Measurements from ENCODE around the gene KRTAP12-1.
A peak's percentile ranks its signal among the peaks of the same experiment; 100 is the strongest.

The KRTAP12-1 gene

GRCh38 chr21:44711327-44712202 is 29.6 kb upstream of the KRTAP12-1 start, which contains the start of gene TSPEAR:
TSPEAR (minus strand) TSS chr21:44711572; CDS start chr21:44711514, 58 bp downstream.
- Histone ChIP-seq H3K4me3 (ENCODE audit: low read depth, low read length) (peak within 1 kb of the TSS; percentile 56), H3K9me3 (ENCODE audit: control insufficient read depth, insufficient read depth, low read length) (no peaks in the 10 kb centered on the region), H3K27ac (ENCODE audit: low read depth, low read length) (no peak within 1 kb of the TSS), H3K27me3 (ENCODE audit: control insufficient read depth, insufficient read depth, low read length) (peaks cover 82% of the 10 kb centered on the region), H3K9ac (ENCODE audit: low read depth, low read length) (no peak within 1 kb of the TSS), H3K4me1 (ENCODE audit: control insufficient read depth, insufficient read depth, low read length) (peaks cover 63% of the 10 kb centered on the region), H3K36me3 (ENCODE audit: control insufficient read depth, insufficient read depth, low read length) (no peaks in the 10 kb centered on the region)

DNA sequence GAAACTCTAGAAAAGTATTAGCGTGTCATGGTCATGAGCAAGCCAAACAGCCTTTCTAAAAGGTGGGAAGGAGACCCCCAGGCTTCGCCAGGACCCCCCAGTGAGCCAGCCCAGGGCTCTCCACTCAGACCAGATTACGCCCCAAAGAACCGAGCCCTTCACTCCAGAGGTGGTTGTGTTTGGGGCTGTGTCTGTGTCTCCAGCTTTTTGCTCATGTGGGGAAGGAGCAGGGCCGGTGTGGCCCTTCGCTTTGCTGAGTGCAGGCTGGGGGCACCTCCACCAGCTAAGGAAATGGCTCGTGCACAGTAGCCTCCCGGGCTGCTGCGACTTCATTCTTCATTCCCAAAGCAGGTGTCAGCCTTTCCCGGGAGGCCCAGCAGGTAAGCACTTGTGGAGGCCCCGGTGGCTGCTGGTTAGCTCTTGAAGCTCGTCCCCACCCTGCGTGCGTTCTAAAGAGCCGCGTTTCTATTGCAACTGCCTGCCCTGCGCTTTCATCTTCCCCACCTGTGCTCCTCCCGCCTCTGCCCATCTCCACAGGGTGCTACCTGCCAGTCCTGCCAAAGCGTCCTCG is 28.9 kb upstream of the KRTAP12-1 start:
- Histone ChIP-seq H3K4me3 (ENCODE audit: low read depth, low read length) (peak overlapping the region; percentile 52), H3K27me3 (ENCODE audit: control insufficient read depth, insufficient read depth, low read length) (peaks cover 89% of the 10 kb centered on the region), H3K9ac (ENCODE audit: low read depth, low read length) (no peak overlapping the region), H3K9me3 (ENCODE audit: control insufficient read depth, insufficient read depth, low read length) (no peaks in the 10 kb centered on the region), H3K36me3 (ENCODE audit: control insufficient read depth, insufficient read depth, low read length) (no peaks in the 10 kb centered on the region), H3K4me1 (ENCODE audit: control insufficient read depth, insufficient read depth, low read length) (peaks cover 70% of the 10 kb centered on the region), H3K27ac (ENCODE audit: low read depth, low read length) (no peak overlapping the region)

- H3K9me3 ChIP-seq (ENCODE audit: control insufficient read depth, insufficient read depth, low read length): no peaks in the 10 kb centered on the region
- peaks cover 70% of the 10 kb centered on the region for H3K4me1 ChIP-seq (ENCODE audit: control insufficient read depth, insufficient read depth, low read length)
- H3K27ac ChIP-seq (ENCODE audit: low read depth, low read length): no peak overlapping the region
- peak overlapping the region; percentile 52 for H3K4me3 ChIP-seq (ENCODE audit: low read depth, low read length)
- H3K36me3 ChIP-seq (ENCODE audit: control insufficient read depth, insufficient read depth, low read length): no peaks in the 10 kb centered on the region
- H3K9ac ChIP-seq (ENCODE audit: low read depth, low read length): no peak overlapping the region
- peaks cover 87% of the 10 kb centered on the region for H3K27me3 ChIP-seq (ENCODE audit: control insufficient read depth, insufficient read depth, low read length)
Measured at GRCh38 chr21:44710294-44710665, 28.3 kb upstream of the KRTAP12-1 start.

DNA sequence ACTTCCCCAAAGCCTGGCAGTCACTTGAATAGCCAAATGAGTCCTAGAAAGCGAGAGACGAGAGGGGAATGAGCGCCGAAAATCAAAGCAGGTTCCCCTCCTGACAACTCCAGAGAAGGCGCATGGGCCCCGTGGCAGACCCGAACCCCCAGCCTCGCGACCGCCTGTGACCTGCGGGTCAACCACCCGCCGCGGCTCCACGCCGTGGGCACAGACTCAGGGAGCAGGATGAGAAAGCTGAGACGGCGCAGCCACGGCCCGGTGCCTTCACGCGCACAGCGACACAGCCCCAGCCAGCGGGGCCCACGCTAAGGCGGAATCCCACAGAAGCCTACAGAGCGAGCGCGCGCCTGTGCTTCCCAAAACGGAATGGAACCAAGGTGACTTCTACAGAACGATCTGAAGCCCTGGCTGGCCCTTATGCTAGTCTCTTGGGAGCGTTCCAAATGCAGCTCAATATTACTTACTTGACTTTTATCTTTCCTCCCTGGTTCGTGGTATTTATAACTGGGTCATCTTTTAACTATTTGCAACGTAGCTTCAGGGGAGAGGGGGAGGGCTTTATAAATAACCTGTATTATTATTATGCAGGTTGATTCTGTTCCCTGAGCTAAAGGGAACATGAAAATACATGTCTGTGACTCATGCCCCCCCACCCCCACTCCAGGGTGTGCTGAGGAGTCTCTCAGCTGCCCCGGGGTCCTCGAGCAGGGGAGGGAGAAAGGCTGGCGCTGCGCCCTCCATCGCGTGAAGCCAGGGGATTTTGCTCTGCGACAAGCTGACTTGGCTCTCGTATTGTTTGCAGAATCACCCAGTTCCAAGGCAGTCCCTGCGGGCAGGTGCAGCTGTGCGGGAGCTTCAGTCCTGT is 27.7 kb upstream of the KRTAP12-1 start:
- no peak overlapping the region for H3K27ac ChIP-seq (ENCODE audit: low read depth, low read length)
- no peaks in the 10 kb centered on the region for H3K36me3 ChIP-seq (ENCODE audit: control insufficient read depth, insufficient read depth, low read length)
- no peaks in the 10 kb centered on the region for H3K9me3 ChIP-seq (ENCODE audit: control insufficient read depth, insufficient read depth, low read length)
- H3K27me3 ChIP-seq (ENCODE audit: control insufficient read depth, insufficient read depth, low read length): peaks cover 82% of the 10 kb centered on the region
- H3K4me3 ChIP-seq (ENCODE audit: low read depth, low read length): peak overlapping the region; percentile 52
- no peak overlapping the region for H3K9ac ChIP-seq (ENCODE audit: low read depth, low read length)
- H3K4me1 ChIP-seq (ENCODE audit: control insufficient read depth, insufficient read depth, low read length): peaks cover 67% of the 10 kb centered on the region

DNA sequence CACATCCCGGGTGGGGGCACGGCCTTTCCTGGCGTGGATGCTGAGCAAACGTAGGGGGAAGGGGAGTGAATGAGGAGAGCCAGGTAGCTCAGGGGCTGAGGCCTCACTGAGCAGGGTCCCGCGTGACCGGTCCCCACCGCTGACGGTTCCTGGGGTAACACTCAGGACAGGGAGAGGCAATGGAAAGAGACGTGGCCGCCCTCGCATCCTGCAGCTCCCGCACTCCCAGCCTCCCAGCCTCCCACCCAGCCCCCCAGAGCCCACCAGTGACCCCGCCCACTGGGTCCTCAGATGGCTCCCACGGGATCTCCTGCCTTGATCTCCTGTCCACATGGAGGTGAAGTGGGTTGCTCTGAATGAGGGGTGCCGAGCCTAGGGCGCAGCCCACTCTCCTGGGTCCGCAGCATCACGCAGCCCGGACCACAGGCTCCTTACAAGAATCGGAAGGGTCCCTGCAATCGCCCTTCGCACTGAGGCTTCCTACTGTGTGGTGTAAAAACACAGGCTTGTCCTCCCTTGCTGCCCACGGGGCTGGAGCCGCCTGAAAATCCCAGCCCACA is 27.0 kb upstream of the KRTAP12-1 start:
- H3K4me3 ChIP-seq (ENCODE audit: low read depth, low read length): peak overlapping the region; percentile 52
- no peaks in the 10 kb centered on the region for H3K36me3 ChIP-seq (ENCODE audit: control insufficient read depth, insufficient read depth, low read length)
- peaks cover 77% of the 10 kb centered on the region for H3K27me3 ChIP-seq (ENCODE audit: control insufficient read depth, insufficient read depth, low read length)
- no peak overlapping the region for H3K9ac ChIP-seq (ENCODE audit: low read depth, low read length)
- no peak overlapping the region for H3K27ac ChIP-seq (ENCODE audit: low read depth, low read length)
- H3K4me1 ChIP-seq (ENCODE audit: control insufficient read depth, insufficient read depth, low read length): peaks cover 70% of the 10 kb centered on the region
- no peaks in the 10 kb centered on the region for H3K9me3 ChIP-seq (ENCODE audit: control insufficient read depth, insufficient read depth, low read length)

GRCh38 chr21:44708213-44708865 is 26.4 kb upstream of the KRTAP12-1 start:
- Histone ChIP-seq H3K9me3 (ENCODE audit: control insufficient read depth, insufficient read depth, low read length) (no peaks in the 10 kb centered on the region), H3K4me1 (ENCODE audit: control insufficient read depth, insufficient read depth, low read length) (peaks cover 74% of the 10 kb centered on the region), H3K27ac (ENCODE audit: low read depth, low read length) (no peak overlapping the region), H3K36me3 (ENCODE audit: control insufficient read depth, insufficient read depth, low read length) (no peaks in the 10 kb centered on the region), H3K9ac (ENCODE audit: low read depth, low read length) (0 out of 2 replicates have a peak overlapping the region, but pooled peaks have one; percentile 6), H3K27me3 (ENCODE audit: control insufficient read depth, insufficient read depth, low read length) (peaks cover 71% of the 10 kb centered on the region), H3K4me3 (ENCODE audit: low read depth, low read length) (peak overlapping the region; percentile 52)

DNA sequence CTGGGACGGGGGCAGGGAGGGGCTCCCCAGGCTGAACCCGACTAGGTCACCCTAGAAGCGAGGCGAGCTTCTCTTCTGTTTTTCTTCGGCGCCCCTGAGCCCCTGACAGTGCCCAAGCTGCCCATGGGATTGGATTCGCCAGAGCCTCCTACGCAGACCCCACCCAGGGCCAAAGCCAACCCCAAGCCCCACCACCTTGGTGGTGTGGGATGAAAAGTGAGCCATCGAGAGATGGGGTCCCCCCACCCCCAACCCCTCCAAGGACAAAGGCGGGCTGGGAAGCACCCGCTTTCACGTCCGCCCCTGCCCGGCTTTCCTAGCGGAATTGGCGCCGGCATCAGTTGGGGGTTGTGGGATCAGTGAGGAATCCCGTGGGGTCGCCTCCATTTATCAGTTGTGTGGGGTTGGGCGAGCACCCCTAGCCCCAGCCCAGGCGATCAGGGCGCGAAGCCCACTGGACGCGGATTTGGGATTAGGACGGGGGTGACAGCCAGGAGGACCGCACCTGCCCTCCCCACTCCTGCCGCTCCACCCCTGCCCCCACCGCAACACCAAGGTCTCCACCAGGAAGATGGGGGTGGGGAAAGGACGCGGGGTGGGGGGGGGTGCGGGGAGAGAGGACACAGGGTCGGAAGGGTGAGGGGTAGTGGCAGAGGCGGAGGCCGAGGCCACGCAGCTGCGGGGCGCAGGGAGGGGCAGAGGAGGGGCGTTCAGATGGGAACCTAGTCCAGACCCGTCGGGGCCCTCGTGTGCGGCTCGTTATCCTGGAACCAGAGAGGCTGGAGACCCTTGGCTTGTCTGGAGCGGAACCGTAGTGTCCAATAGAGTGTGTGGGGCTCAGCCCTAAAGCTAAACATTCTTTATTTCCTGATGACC is 25.0 kb upstream of the KRTAP12-1 start:
- Histone ChIP-seq H3K4me3 (ENCODE audit: low read depth, low read length) (peak overlapping the region; percentile 56), H3K27ac (ENCODE audit: low read depth, low read length) (peak overlapping the region; percentile 14), H3K36me3 (ENCODE audit: control insufficient read depth, insufficient read depth, low read length) (no peaks in the 10 kb centered on the region), H3K9me3 (ENCODE audit: control insufficient read depth, insufficient read depth, low read length) (no peaks in the 10 kb centered on the region), H3K27me3 (ENCODE audit: control insufficient read depth, insufficient read depth, low read length) (peaks cover 57% of the 10 kb centered on the region), H3K9ac (ENCODE audit: low read depth, low read length) (peak overlapping the region; percentile 15; the same call in 1 of the 2 replicates), H3K4me1 (ENCODE audit: control insufficient read depth, insufficient read depth, low read length) (peaks cover 77% of the 10 kb centered on the region)

DNA sequence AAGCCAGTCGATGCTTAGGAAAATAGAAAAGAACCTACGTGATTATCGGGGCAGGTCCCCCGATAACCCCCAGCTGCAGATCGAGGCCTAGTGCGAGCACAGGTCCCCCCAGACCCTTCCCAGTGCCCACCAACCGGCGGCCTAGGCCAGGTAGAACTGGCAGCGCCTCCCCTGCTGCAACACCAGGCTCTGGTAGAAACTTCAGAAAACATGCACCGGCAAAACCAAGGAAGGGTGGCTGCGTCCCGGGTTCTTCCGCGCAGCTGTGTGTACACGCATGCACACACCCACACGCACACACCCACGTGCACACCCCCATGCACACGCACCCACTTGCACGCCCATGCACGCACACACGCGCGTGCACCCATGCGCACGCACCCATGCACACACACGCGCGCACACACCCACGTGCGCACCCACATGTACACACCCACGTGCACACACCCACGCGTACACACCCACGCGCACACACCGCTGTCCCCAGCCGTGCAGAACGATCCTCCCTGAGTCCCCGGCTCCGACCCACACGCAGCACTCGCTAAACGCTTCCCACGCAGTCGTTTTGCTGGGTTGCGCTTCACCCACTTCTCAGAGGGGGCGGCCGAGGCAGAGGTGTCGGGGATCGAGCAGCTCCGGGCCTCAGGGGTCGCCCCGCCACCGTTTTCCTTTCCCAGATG is 24.2 kb upstream of the KRTAP12-1 start:
- Histone ChIP-seq H3K4me1 (ENCODE audit: control insufficient read depth, insufficient read depth, low read length) (peaks cover 79% of the 10 kb centered on the region), H3K36me3 (ENCODE audit: control insufficient read depth, insufficient read depth, low read length) (no peaks in the 10 kb centered on the region), H3K27me3 (ENCODE audit: control insufficient read depth, insufficient read depth, low read length) (peaks cover 50% of the 10 kb centered on the region), H3K9ac (ENCODE audit: low read depth, low read length) (peak overlapping the region; percentile 15; the same call in 1 of the 2 replicates), H3K9me3 (ENCODE audit: control insufficient read depth, insufficient read depth, low read length) (no peaks in the 10 kb centered on the region), H3K27ac (ENCODE audit: low read depth, low read length) (peak overlapping the region; percentile 63), H3K4me3 (ENCODE audit: low read depth, low read length) (peak overlapping the region; percentile 56)

- Histone ChIP-seq H3K9ac (ENCODE audit: low read depth, low read length) (no peak overlapping the region), H3K9me3 (ENCODE audit: control insufficient read depth, insufficient read depth, low read length) (no peaks in the 10 kb centered on the region), H3K4me3 (ENCODE audit: low read depth, low read length) (peak overlapping the region; percentile 34; the same call in 1 of the 2 replicates), H3K27me3 (ENCODE audit: control insufficient read depth, insufficient read depth, low read length) (peaks cover 34% of the 10 kb centered on the region), H3K36me3 (ENCODE audit: control insufficient read depth, insufficient read depth, low read length) (no peaks in the 10 kb centered on the region), H3K4me1 (ENCODE audit: control insufficient read depth, insufficient read depth, low read length) (peaks cover 67% of the 10 kb centered on the region), H3K27ac (ENCODE audit: low read depth, low read length) (peak overlapping the region; percentile 57)
Measured at GRCh38 chr21:44704636-44705001, 22.7 kb upstream of the KRTAP12-1 start.
